PFSK-1 (cell line): ENCODE results near the gene BBS12.

ENCODE experiments used
- POLR2AphosphoS5 ChIP-seq: IDR thresholded peaks from 2 replicates; pipeline ENCODE4 v1.6.1; 2012; ENCODE audit warnings: low read depth, mild to moderate bottlenecking, control low read depth, low read length, moderate library complexity
- TAF1 ChIP-seq: IDR thresholded peaks from 2 replicates; pipeline ENCODE4 v1.6.1; 2012; ENCODE audit warnings: low read length, control low read depth, borderline replicate concordance; ENCODE audit not compliant: insufficient read depth
- TF ChIP-seq, protein P1 (sequence below), 2 experiments: IDR thresholded peaks; 2 replicates each; pipeline versions ENCODE4 v1.6.1 to v1.8.0; 2011 to 2012; ENCODE audit warnings: low read depth in 2 of 2, low read length in 2 of 2, control low read depth in 1 of 2, inconsistent platforms in 1 of 2, mild to moderate bottlenecking in 1 of 2, moderate library complexity in 1 of 2; ENCODE audit not compliant: insufficient read depth in 1 of 2

DNA sequence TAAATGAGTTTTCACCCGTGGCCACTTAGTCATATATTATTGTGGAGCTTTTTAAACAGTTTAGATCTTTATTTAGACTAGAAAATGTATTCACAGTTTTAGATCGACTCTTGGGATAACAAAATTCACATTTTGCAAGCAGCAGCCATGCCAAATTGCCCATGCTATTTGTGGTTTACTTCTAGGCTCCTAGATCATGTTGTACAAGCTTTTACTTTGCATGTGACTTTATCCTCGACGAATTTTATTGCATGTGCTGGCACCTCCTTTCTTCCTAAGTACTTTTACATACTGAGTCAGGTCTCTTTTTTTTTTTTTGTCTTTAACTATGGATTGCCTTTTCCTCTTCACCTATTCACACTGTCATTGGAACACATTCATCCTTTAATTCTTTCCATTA lies 23.2 kb downstream of the BBS12 start:
- TF ChIP-seq TAF1 (no peak), POLR2AphosphoS5 (no peak)
- TF ChIP-seq, protein P1, sequence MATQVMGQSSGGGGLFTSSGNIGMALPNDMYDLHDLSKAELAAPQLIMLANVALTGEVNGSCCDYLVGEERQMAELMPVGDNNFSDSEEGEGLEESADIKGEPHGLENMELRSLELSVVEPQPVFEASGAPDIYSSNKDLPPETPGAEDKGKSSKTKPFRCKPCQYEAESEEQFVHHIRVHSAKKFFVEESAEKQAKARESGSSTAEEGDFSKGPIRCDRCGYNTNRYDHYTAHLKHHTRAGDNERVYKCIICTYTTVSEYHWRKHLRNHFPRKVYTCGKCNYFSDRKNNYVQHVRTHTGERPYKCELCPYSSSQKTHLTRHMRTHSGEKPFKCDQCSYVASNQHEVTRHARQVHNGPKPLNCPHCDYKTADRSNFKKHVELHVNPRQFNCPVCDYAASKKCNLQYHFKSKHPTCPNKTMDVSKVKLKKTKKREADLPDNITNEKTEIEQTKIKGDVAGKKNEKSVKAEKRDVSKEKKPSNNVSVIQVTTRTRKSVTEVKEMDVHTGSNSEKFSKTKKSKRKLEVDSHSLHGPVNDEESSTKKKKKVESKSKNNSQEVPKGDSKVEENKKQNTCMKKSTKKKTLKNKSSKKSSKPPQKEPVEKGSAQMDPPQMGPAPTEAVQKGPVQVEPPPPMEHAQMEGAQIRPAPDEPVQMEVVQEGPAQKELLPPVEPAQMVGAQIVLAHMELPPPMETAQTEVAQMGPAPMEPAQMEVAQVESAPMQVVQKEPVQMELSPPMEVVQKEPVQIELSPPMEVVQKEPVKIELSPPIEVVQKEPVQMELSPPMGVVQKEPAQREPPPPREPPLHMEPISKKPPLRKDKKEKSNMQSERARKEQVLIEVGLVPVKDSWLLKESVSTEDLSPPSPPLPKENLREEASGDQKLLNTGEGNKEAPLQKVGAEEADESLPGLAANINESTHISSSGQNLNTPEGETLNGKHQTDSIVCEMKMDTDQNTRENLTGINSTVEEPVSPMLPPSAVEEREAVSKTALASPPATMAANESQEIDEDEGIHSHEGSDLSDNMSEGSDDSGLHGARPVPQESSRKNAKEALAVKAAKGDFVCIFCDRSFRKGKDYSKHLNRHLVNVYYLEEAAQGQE (IDR thresholded peaks at IDR 0.05; ENCODE audit: insufficient read depth in 1 of 2, low read depth in 2 of 2, low read length in 2 of 2) = no peak
